ENCODE data around the gene ABCC11.

The ABCC11 gene

GRCh38 chr16:48124266-48124665 is 123.1 kb downstream of the ABCC11 start:
- DNase-seq, result no peak

DNA sequence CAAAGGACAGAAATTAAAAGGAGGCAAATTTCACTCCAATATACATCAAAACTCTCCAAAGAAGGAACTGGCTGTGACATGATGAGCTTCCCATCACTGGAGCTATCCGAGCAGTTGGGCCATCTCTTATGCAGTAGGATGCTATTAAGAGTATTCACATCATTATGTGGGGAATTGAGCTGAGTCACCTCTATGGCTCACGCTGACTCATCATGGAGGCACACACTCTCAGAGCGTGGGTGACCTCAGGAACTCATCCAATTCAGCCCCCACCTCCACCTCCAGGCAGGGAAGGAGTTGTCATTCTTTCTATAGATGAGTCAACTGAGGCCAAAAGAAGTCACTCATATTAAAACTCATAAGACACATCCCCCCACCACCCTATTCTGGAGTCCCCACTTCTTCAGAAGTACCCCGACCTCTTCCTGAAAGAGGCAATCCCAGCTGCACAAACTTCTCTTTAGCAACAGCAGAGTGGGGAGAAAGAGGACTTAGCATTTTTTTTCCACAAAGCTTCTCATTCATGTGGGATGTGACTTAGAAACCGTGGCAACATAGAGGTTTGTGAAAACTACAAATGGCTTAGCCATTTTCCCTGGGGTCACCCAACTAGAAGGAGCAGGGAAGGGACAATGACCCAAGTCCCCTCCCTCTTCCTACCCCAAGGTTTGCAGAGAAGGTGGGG is 124.1 kb downstream of the ABCC11 start:
- no peak for DNase-seq

GRCh38 chr16:48121276-48121675 is 126.1 kb downstream of the ABCC11 start:
- DNase-seq, result no peak

DNA sequence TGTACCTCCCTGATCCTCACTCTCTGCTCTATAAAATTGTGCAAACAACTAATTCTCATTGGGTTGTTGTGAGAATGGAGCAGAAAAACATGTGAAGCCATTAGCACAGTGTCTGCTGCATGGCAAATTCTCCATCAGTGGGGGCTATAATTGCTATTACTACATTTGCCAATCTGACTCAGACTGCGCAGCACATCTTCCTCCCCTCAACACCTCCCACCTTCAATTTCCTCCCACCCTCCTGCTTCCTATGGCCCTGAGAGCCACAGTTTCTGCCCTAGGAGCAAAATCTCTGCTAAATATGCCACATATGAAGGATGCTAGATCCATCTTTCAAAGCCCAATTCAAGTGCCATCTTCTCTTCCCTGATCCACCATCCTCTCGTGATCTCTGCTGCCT is 128.5 kb downstream of the ABCC11 start:
- no peak for DNase-seq

DNA sequence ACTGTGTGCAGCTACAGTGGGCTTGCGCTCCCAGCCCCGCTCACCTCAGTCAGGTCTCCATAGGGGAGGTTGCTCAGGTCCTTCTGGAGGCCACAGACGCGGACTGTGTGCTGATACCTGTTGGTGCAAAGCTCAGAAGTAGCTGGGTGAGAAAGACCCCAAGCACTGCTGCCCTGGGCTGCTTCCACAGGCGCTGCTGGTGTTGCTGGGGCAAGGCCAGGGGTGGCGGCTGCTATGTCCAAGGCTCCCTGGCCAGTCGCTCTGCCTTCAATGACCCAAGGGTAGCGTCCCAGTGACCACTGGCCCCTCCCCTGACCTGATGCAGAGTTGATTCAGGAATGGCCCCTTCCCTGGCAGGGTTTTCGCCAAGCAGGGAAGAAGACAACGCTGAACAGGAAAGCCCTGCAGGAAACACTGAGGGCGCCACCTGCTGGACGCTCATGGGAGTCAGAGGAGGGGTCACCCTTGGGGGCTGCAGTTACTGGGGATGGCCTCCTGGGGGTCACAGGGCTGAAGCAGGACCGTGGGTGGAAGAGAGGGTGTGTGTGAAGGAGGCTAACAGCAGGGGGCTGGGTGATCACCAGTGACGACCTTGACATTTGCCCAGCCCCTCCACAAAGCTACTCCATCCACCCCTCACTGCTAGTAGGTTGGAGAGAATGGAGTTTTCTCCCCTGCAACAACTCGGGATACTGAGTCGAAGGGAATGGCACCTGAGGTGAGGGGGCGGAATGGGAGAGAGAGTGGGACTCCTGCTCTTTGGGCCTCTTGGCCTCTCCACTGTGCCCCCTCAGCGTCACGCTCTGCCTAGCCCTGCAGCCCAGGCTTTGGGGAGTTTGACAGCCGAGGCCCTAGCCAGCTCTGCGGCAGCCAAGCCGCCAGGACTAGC is 129.9 kb downstream of the ABCC11 start:
- DNase-seq, result peak; percentile 25
